ENCODE data around the gene GPR34.
"Not testable (repeated sequence)": the region's sequence is repeated elsewhere in the genome, so short reads cannot be mapped to it uniquely, and the experiment has no call there.

Gene GPR34, protein sequence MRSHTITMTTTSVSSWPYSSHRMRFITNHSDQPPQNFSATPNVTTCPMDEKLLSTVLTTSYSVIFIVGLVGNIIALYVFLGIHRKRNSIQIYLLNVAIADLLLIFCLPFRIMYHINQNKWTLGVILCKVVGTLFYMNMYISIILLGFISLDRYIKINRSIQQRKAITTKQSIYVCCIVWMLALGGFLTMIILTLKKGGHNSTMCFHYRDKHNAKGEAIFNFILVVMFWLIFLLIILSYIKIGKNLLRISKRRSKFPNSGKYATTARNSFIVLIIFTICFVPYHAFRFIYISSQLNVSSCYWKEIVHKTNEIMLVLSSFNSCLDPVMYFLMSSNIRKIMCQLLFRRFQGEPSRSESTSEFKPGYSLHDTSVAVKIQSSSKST

GRCh38 chrX:41688835-41689234 is at the start of gene GPR34:
GPR34 (plus strand) TSS chrX:41688973; CDS start chrX:41695634, 6,661 bp downstream.
- Mint-ChIP-seq H3K27ac (no peak within 1 kb of the TSS), H3K27me3 (no peaks in the 10 kb centered on the region), H3K4me1 (peaks cover 42% of the 10 kb centered on the region), H3K4me3 (peak within 1 kb of the TSS; percentile 56 to 64), H3K9me3 (no peaks in the 10 kb centered on the region)
- DNase-seq (peak in 1 of 2 donors; percentile 35), ATAC-seq (peak; percentile 92)

DNA sequence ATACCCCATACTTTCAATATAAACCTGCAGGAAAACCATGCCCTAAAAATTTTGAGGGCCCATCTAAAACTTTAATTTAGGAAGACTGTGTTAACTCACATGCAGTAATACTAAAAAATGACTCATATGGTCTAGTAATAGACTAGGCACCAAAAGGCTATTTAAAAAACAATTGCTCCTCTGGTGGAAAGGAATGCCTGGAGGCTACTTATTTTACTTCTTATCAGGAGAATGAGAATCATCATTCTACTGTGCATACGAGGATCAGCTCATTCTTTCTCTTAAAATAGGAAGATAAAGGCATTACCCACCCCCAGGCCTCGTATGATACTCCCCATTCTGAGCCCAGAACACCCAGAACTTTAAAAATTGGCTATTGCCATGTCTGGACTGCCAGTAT is 42.6 kb upstream of the GPR34 start:
- ATAC-seq, DNase-seq, H3K27ac Mint-ChIP-seq, H3K4me1 Mint-ChIP-seq, H3K4me3 Mint-ChIP-seq, H3K27me3 Mint-ChIP-seq: not testable (repeated sequence)
- peaks cover 10 to 18% of the 10 kb centered on the region in 2 donors for H3K9me3 Mint-ChIP-seq

GRCh38 chrX:41653125-41653524 is 35.6 kb upstream of the GPR34 start:
- no peaks in the 10 kb centered on the region for H3K4me1 Mint-ChIP-seq
- H3K4me3 Mint-ChIP-seq, result no peak overlapping the region
- DNase-seq (no peak), ATAC-seq (no peak)
- no peak overlapping the region for H3K27ac Mint-ChIP-seq
- peaks cover 12 to 23% of the 10 kb centered on the region in 2 donors for H3K9me3 Mint-ChIP-seq
- no peaks in the 10 kb centered on the region for H3K27me3 Mint-ChIP-seq

DNA sequence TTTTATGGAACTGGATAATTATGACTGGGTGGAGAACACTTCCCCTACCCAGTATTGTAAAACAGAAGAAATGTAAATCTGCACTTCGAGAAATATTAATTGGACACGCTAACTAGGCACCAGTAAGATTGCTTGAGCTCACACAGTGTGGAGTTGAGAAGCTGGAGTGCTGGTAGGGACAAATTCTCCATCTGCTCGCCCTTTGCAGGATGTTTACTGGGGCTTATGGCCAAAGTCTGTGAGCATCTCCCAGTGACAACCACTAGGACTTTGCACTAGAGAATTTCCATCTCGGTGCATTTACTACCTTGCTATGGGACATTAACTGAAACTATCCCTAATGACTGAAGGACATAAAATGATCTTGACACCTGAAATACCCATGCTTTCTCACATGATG is 33.7 kb upstream of the GPR34 start:
- DNase-seq, result no peak
- no peak overlapping the region for H3K4me3 Mint-ChIP-seq
- no peak overlapping the region for H3K27ac Mint-ChIP-seq
- peaks cover 5 to 7% of the 10 kb centered on the region in 2 donors for H3K9me3 Mint-ChIP-seq
- no peak for ATAC-seq
- no peaks in the 10 kb centered on the region for H3K27me3 Mint-ChIP-seq
- no peaks in the 10 kb centered on the region for H3K4me1 Mint-ChIP-seq

DNA sequence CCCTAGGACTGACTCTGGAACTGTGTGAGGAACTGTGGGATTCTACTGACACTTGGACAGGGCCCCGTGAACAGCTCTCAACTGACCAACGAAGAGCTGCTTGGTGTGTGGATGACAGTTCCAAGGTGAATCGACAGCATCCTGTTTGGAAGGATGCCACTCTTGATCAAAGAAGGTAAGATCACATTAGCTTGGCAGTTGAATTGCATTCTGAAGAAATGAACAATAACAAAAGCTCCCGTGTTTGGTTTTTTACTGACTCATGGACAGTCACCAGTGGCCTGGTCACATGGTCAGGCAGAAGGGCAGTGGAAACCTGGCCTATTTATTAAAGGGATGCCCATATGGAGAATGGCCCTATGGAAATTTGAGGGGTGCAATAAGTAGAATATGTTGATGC is 33.1 kb upstream of the GPR34 start:
- no peaks in the 10 kb centered on the region for H3K27me3 Mint-ChIP-seq
- H3K4me3 Mint-ChIP-seq, result no peak overlapping the region
- peaks cover 5 to 7% of the 10 kb centered on the region in 2 donors for H3K9me3 Mint-ChIP-seq
- H3K27ac Mint-ChIP-seq, result no peak overlapping the region
- no peak for ATAC-seq
- DNase-seq, result no peak
- no peaks in the 10 kb centered on the region for H3K4me1 Mint-ChIP-seq

DNA sequence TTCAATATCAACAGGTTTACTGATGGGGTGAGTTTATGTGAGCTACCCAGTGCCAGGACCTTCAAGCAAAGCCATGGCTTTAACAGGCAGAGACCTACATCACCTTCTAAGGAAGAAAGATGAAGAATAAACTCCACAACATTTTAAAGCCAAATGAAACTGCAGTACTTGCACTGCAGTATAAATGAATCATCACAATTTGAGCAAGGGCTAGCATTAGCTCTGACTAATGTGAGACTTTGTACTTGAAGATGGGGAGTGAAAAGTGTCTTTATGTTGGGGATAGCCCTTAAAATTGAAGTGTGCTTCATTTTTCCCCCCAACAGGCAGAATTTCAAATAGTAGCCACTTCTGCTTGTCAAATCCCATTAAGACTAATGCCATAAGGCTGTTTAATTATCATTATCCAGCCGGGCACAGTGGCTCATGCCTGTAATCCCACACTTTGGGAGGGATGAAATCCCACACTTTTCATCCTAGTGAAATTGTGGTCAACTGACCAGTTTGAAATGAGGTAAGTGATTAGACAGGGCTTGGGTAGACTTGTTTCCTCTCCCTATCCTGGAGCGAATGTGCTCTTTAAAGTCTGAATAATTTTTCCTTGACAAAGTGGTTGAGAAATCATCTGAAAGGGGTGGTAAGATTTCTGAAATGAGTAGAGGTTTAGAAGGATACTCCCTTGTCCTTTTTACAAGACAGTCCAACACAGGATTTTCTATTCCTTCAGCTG is 27.2 kb upstream of the GPR34 start:
- peaks cover 31% of the 10 kb centered on the region for H3K4me1 Mint-ChIP-seq
- DNase-seq (no peak), ATAC-seq (peak; percentile 44)
- no peaks in the 10 kb centered on the region for H3K27me3 Mint-ChIP-seq
- peak overlapping the region in 1 of 2 donors; percentile 45 for H3K4me3 Mint-ChIP-seq
- H3K27ac Mint-ChIP-seq, result no peak overlapping the region
- no peaks in the 10 kb centered on the region for H3K9me3 Mint-ChIP-seq

DNA sequence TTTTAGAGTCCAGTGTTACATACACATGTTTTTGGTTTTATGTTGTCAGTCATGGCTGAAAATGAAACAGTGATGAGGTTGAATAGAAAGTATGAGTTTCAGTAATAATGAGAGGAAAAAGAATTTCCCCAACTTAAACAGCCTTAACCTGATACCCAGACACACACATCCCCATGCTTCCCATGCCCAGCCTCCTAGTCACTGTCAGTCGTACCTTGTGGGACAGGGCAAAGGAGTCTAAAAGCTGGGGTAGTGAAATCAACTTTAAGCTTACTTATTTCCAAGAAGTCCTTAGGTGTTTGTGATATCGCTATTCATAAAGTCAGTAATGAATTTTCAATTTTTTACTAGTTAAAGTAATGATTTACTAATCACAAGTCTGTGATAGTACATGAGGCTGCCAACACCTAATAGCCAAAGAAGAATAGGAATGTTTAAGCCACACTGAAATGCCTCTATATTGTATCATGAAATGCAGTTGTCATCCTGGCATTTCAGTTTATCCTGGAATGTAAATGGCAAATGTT is 24.3 kb upstream of the GPR34 start:
- peak; percentile 75 for ATAC-seq
- Mint-ChIP-seq H3K27me3 (no peaks in the 10 kb centered on the region), H3K9me3 (no peaks in the 10 kb centered on the region), H3K4me1 (peaks cover 52% of the 10 kb centered on the region), H3K4me3 (peak overlapping the region; percentile 57 to 79), H3K27ac (peak overlapping the region; percentile 97 to 100)
- DNase-seq, result peak; percentile 7 to 40

DNA sequence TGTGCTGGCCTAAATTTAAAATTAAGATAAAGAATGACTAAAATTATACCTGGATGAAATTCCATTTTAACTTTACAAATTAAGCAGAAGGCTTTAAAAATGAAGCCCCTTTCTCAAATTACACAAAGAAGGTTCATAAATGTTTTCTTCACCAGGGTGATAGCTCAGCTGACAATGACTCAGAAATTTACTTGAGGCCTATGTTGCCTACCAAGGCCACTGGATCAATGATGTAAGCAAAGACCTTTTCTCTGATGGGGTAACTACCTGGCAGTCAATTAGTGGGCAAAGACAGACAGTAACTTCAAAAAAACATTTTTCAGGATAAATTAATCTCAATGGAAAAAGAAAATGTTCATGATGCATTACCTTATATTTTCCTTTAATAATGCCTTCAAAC is 23.9 kb upstream of the GPR34 start:
- peak overlapping the region; percentile 79 to 82 for H3K4me3 Mint-ChIP-seq
- H3K9me3 Mint-ChIP-seq, result no peaks in the 10 kb centered on the region
- peak overlapping the region; percentile 97 to 100 for H3K27ac Mint-ChIP-seq
- no peaks in the 10 kb centered on the region for H3K27me3 Mint-ChIP-seq
- DNase-seq (peak; percentile 15 to 16), ATAC-seq (peak; percentile 71)
- peaks cover 56% of the 10 kb centered on the region for H3K4me1 Mint-ChIP-seq

DNA sequence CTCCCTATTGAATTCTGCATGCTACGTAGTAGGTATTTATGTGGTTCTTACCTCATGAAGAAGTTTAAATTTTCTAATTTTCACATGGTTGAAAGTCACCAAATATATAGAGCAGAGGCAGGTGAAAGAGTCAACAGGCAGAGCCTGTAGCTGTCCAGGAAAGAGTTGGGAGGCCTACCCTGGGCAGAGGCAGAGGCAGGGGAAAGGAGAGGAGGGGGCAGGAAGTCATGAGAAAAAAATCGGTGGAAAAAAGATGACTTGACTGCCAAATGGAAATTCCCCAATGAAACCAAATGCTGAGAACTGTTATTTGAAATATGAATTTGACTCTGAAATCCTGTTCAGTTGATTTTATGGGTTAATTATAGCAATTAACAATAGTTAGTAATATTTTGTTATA is 23.1 kb upstream of the GPR34 start:
- Mint-ChIP-seq H3K4me3 (peak overlapping the region; percentile 79 to 82), H3K9me3 (no peaks in the 10 kb centered on the region), H3K4me1 (peaks cover 64% of the 10 kb centered on the region), H3K27ac (peak overlapping the region; percentile 97 to 100), H3K27me3 (no peaks in the 10 kb centered on the region)
- DNase-seq (peak; percentile 3 to 30), ATAC-seq (no peak)

- ATAC-seq (peak; percentile 76), DNase-seq (peak; percentile 19 to 41)
- peak overlapping the region; percentile 65 to 79 for H3K4me3 Mint-ChIP-seq
- peaks cover 66% of the 10 kb centered on the region for H3K4me1 Mint-ChIP-seq
- no peaks in the 10 kb centered on the region for H3K9me3 Mint-ChIP-seq
- no peaks in the 10 kb centered on the region for H3K27me3 Mint-ChIP-seq
- peak overlapping the region; percentile 97 to 100 for H3K27ac Mint-ChIP-seq
Observed at GRCh38 chrX:41666251-41666650, 22.5 kb upstream of the GPR34 start.

- DNase-seq, result no peak
- Mint-ChIP-seq H3K4me3 (peak overlapping the region; percentile 32 to 65), H3K4me1 (peaks cover 70% of the 10 kb centered on the region), H3K9me3 (no peaks in the 10 kb centered on the region), H3K27me3 (no peaks in the 10 kb centered on the region), H3K27ac (peak overlapping the region; percentile 7 to 88)
- ATAC-seq, result peak; percentile 70
Observed at GRCh38 chrX:41667631-41668030, 21.1 kb upstream of the GPR34 start.

DNA sequence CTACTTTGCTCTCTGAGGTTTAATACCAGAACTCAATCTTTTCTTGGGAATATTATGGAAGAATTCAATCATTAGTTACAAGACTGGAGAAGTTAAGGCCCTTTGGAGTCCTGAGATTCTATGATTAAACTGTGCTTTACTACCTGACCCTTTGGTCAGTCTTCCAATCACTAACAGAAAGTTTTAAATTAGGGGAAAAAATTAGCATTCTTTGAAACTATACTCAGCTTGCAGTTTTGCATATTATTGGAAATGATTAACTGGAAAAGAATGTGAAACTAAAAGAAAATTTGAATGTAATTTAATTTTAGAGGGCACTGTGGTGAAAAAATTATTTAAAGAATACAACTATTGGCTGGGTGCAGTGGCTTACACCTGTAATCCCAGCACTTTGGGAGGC is 18.7 kb upstream of the GPR34 start:
- Mint-ChIP-seq H3K9me3 (no peaks in the 10 kb centered on the region), H3K4me3 (no peak overlapping the region), H3K27ac (peak overlapping the region; percentile 34 to 84), H3K4me1 (peaks cover 82% of the 10 kb centered on the region), H3K27me3 (no peaks in the 10 kb centered on the region)
- ATAC-seq (no peak), DNase-seq (no peak)

DNA sequence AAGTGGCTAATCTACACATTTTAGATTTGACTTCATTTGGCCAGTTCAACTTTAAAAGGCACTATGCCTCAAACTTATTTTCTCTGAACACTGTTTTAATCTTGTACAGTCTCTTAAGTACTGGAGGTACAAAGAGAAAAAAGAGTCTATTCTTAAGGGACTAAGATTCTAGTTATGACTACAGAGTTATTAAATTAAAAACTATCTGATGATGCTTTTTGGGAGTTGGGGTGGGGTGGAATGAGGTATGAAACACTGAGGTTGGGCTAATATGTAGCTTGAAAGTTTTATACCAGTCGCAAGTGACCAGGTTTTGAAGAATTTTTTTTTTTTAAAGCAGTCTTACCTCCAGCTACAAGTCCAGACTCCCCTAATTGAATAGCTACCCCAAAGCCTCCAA is 17.7 kb upstream of the GPR34 start:
- H3K27me3 Mint-ChIP-seq, result no peaks in the 10 kb centered on the region
- no peaks in the 10 kb centered on the region for H3K9me3 Mint-ChIP-seq
- peak overlapping the region in 1 of 2 donors; percentile 65 for H3K27ac Mint-ChIP-seq
- peaks cover 81% of the 10 kb centered on the region for H3K4me1 Mint-ChIP-seq
- DNase-seq (no peak), ATAC-seq (no peak)
- no peak overlapping the region for H3K4me3 Mint-ChIP-seq

DNA sequence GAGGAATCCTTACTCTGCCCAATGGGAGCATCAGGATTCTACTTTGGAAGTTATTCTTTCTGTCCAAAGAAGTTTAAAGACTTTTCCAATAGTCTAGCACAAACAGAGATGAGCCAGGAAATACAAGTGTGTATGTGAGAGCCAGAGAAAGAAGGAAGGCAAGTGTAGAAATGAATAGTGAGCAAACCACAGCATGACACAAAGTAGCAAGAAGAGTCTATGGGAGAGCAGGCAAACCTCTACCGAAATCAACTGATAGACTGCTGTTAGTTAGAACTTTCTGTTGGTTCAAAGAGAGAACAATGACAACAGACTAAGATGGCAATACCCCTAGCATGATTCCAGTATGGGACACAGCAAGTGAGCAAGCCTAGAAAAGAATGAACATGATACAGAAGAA is 16.1 kb upstream of the GPR34 start:
- ATAC-seq, result peak; percentile 69
- H3K4me1 Mint-ChIP-seq, result peaks cover 70% of the 10 kb centered on the region
- DNase-seq, result no peak
- no peak overlapping the region for H3K4me3 Mint-ChIP-seq
- H3K9me3 Mint-ChIP-seq, result no peaks in the 10 kb centered on the region
- peak overlapping the region in 1 of 2 donors; percentile 21 for H3K27ac Mint-ChIP-seq
- no peaks in the 10 kb centered on the region for H3K27me3 Mint-ChIP-seq

GRCh38 chrX:41676361-41676760 is 12.4 kb upstream of the GPR34 start:
- DNase-seq, H3K27me3 Mint-ChIP-seq, H3K4me3 Mint-ChIP-seq, H3K27ac Mint-ChIP-seq, ATAC-seq, H3K9me3 Mint-ChIP-seq: not testable (repeated sequence)
- H3K4me1 Mint-ChIP-seq, result peaks cover 41% of the 10 kb centered on the region

Data from stimulated activated naive CD8-positive, alpha-beta T cell treated with anti-CD3 and anti-CD28 coated beads, Interleukin-15, amount 100 ng/mL, for 72 hours (primary cell).